SH-SY5Y (cell line): ENCODE results near the gene ATF6.

Experiments used
- GATA2 ChIP-seq: IDR thresholded peaks from 2 replicates; pipeline ENCODE4 v1.6.1; 2011; ENCODE audit warnings: mild to moderate bottlenecking, low read depth, low read length
- GATA3 ChIP-seq: IDR thresholded peaks from 2 replicates; pipeline ENCODE4 v1.6.1; 2011; ENCODE audit warnings: low read depth, mild to moderate bottlenecking, low read length, moderate library complexity

GRCh38 chr1:161966067-161966466 lies 199.9 kb downstream of the ATF6 start:
- TF ChIP-seq GATA2: no peak
- TF ChIP-seq GATA3: no peak
